Skeletal muscle tissue (tissue), 4 donors: ENCODE results near the gene FBXO34. TPM values are rescaled to one million over a fixed set of nuclear protein-coding genes. Genes with fewer than 3 reads are reported as not detected.
"Not testable (repeated sequence)": the region's sequence is repeated elsewhere in the genome, so short reads cannot be mapped to it uniquely, and the experiment has no call there.

Experiments used
- H3K27ac ChIP-seq: one replicate; pipeline ENCODE4 v1.7.0; 2013; ENCODE audit warnings: mild to moderate bottlenecking, low read depth, low read length, inconsistent platforms
- H3K27me3 ChIP-seq, 3 donors: one replicate each; pipeline ENCODE4 v1.7.0; 2013; ENCODE audit warnings: low read length in 3 of 3; ENCODE audit not compliant: control insufficient read depth in 3 of 3, insufficient read depth in 3 of 3
- H3K36me3 ChIP-seq, 3 donors: one replicate each; pipeline ENCODE4 v1.7.0; 2013; ENCODE audit warnings: low read length in 3 of 3; ENCODE audit not compliant: control insufficient read depth in 3 of 3, insufficient read depth in 3 of 3
- H3K4me1 ChIP-seq, 3 donors: one replicate each; pipeline ENCODE4 v1.7.0; 2013; ENCODE audit warnings: low read length in 3 of 3, mild to moderate bottlenecking in 3 of 3; ENCODE audit not compliant: control insufficient read depth in 3 of 3, insufficient read depth in 3 of 3
- H3K4me3 ChIP-seq, 3 donors: one replicate each; pipeline ENCODE4 v1.7.0; 2013; ENCODE audit warnings: low read length in 3 of 3
- H3K9ac ChIP-seq, 3 donors: one replicate each; pipeline ENCODE4 v1.7.0; 2013; ENCODE audit warnings: low read length in 3 of 3, mild to moderate bottlenecking in 3 of 3, moderate library complexity in 2 of 3, low read depth in 1 of 3
- H3K9me3 ChIP-seq, 3 donors: one replicate each; pipeline ENCODE4 v1.7.0; 2013; ENCODE audit warnings: low read length in 3 of 3; ENCODE audit not compliant: control insufficient read depth in 3 of 3
- total RNA-seq: library from RNA; depleted of rRNA; stranded (reverse); fragments of >200 nt; gene quantifications from one replicate; pipeline ENCODE4 v1.2.3, GENCODE V29; 2014
- donor health status: Osteomylitis.

Gene FBXO34
- total RNA-seq, 1 donor from 2014 or later: 24.5 TPM

DNA sequence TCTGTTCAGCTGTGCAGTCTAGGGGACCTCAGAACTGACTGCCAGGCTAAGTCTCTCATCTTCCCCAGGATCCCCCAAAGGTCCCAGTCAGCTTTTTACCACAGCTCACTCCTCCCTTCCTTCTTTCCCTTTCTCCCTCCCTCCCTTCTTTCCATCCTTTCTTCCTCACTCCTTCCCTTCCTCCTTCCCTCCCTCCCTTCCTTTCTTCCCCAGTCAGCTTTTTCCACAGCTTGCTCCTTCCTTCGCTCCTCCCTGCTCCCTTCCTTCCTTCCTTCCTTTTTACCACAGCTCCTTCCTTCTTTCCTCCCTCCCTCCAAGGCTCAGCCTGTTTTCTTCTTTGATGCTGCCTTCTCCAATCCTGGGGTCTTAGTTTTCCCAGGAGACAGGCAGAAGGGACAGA is 101.2 kb downstream of the FBXO34 start:
- Histone ChIP-seq H3K4me3 (no peak overlapping the region), H3K27me3 (no peaks in the 10 kb centered on the region), H3K9me3 (no peaks in the 10 kb centered on the region), H3K27ac (peak overlapping the region; percentile 5), H3K36me3 (peaks cover 16 to 43% (median 28%) of the 10 kb centered on the region in 3 donors), H3K4me1 (peaks cover 0 to 4% (median 0%) of the 10 kb centered on the region in 3 donors), H3K9ac (no peak overlapping the region)

DNA sequence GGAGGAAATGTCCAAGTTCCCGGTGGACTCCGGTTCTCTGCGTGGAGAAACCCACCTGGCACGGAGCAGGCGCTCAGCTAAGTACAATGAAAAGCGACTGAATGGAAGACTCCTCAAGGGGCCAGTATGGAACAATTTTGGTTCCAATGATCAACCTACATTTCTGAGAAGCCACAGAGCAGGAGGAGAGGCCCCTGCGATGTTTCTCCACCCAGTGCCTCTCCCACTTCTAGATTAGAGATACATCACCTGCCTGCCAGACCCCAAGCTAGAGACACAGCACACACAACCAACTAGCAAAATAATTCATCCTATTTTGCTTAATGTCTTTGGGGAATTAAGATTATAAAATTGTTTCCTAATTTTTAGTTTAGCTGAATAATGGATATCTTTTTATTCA is 101.6 kb downstream of the FBXO34 start:
- H3K4me3 ChIP-seq: no peak overlapping the region
- H3K27me3 ChIP-seq: no peaks in the 10 kb centered on the region
- H3K9me3 ChIP-seq: no peaks in the 10 kb centered on the region
- peak overlapping the region; percentile 5 for H3K27ac ChIP-seq
- H3K36me3 ChIP-seq: peaks cover 16 to 44% (median 32%) of the 10 kb centered on the region in 3 donors
- H3K4me1 ChIP-seq: peaks cover 0 to 4% (median 0%) of the 10 kb centered on the region in 3 donors
- H3K9ac ChIP-seq: no peak overlapping the region

DNA sequence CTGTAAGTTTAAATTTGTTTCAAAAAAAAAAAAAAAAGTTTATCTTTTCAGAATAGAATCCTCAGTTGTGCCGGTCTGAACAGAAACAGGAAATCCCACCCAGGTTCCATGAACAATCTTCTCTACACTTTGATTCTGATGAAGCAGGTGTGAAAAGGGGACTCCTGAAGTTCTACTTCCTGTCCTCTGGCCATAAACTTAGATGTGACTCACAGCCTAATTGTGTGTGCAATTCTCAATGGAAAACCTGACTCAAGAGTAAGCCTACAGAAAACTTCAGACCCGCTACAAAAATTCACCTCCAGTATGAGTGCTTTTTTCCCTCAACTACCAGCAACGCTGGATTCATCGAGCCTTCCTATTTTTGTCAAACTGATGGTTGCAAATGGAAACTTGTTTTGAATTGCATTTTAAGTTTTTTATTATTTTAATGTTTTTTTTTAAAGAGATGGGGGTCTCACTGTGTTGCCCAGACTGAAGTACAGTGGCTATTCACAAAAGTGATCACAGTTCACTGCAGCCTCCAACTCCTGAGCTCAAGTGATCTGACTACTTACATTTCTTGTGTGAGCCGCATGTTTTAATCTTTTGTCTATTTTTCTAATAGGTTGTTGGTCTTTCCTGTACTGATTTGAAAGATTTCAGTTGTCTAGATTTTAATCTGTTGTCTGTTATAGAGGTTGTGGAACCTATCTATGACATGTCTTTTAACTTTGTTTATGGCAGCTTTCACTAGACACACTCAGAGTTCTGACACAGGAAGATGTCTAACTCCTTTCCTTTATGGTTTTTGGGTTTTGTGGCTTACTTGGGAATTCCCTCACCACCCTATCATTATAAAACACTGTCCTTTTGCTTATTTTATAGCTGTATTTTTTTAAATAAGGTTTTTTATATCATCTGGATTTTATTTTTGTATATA is 102.8 kb downstream of the FBXO34 start:
- Histone ChIP-seq H3K9ac (no peak overlapping the region), H3K4me1 (peaks cover 0 to 4% (median 0%) of the 10 kb centered on the region in 3 donors), H3K9me3 (no peaks in the 10 kb centered on the region), H3K36me3 (peaks cover 14 to 43% (median 42%) of the 10 kb centered on the region in 3 donors), H3K27me3 (no peaks in the 10 kb centered on the region), H3K27ac (no peak overlapping the region), H3K4me3 (no peak overlapping the region)

DNA sequence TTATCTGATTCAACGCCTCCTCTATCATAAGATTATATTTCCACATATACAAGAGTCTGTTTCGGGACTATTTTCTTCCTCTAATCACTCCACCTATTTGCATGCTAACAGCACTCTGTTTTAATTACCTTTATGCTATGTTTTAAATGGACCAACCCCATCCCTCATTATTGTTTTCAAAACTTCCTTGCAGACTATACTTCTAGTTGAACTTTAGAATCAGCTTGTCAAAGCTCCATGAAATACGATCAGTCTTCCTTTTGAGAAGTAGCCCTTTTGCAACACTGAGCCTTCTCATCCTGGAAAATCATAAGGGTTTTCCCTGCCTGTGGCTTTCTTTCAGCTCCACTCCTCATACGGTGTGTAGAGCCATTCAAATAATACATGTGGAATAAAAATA is 103.5 kb downstream of the FBXO34 start:
- Histone ChIP-seq H3K27me3 (no peaks in the 10 kb centered on the region), H3K36me3 (peaks cover 15 to 36% (median 36%) of the 10 kb centered on the region in 3 donors), H3K9me3 (no peaks in the 10 kb centered on the region), H3K4me1 (peaks cover 0 to 3% (median 0%) of the 10 kb centered on the region in 3 donors), H3K9ac (no peak overlapping the region), H3K27ac (no peak overlapping the region), H3K4me3 (no peak overlapping the region)

DNA sequence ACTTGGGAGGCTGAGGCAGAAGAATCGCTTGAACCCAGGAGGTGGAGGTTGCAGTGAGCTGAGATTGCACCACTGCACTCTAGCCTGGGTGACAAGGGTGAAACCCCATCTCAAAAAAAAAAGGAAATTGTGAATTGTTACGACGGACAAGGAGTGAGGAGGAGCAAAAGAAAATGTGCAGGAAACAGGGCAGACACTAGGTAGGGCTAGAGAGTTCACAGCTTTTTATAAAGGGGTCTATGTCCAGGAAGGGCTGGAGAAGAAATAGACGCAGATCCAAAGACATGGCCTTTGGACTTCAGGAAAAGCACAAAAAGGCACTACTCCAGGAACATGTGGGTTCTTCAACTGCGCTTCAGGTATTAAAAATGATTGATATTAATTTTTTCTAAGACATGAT is 106.0 kb downstream of the FBXO34 start:
- Histone ChIP-seq H3K9ac (no peak overlapping the region), H3K27me3 (no peaks in the 10 kb centered on the region), H3K4me1 (peaks cover 0 to 7% (median under 1%) of the 10 kb centered on the region in 3 donors), H3K36me3 (peaks cover 31 to 53% (median 51%) of the 10 kb centered on the region in 3 donors), H3K9me3 (no peaks in the 10 kb centered on the region), H3K27ac (no peak overlapping the region), H3K4me3 (no peak overlapping the region)

DNA sequence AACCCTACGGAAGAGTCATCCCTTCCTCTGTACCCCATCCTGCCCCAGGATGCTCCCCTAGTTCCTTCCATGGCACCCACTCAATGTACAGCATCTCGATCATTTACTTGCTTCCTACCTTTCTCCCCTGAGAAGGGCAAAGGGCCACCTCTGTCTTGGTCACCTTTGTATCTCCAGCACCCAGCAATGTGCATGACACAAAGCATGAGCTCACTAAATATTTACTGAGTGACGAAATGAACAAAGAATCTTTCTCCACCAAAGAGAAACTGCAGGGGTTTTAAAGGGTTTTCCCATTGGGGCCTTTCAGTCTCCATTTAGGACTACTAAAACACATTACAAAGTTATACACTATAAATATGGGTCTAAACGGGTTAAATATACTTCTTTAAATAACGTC is 109.8 kb downstream of the FBXO34 start:
- Histone ChIP-seq H3K4me3 (no peak overlapping the region), H3K27me3 (no peaks in the 10 kb centered on the region), H3K9me3 (no peaks in the 10 kb centered on the region), H3K4me1 (peaks cover 15 to 35% (median 25%) of the 10 kb centered on the region in 3 donors), H3K9ac (no peak overlapping the region), H3K27ac (no peak overlapping the region), H3K36me3 (peaks cover 29 to 49% (median 43%) of the 10 kb centered on the region in 3 donors)

DNA sequence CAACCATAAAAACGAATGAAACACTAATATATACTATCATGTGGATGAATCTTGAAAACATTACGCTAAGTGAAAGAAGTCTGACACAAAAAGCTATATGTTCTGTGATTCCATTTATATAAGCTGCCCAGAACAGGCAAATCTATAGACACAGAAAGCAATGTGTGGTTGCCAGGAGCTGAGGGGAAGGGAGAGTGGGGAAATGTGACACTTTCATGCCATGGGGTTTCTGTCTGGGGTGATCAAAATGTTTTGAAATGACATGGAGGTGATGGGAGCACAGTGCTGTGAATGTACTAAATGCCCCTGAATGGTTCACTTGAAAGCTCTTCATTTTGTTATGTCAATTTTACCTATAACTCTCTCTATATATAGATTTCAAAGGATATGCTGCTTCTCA is 110.3 kb downstream of the FBXO34 start:
- Histone ChIP-seq H3K4me1 (peaks cover 15 to 35% (median 28%) of the 10 kb centered on the region in 3 donors), H3K36me3 (peaks cover 23 to 44% (median 38%) of the 10 kb centered on the region in 3 donors), H3K9me3 (no peaks in the 10 kb centered on the region), H3K27me3 (no peaks in the 10 kb centered on the region), H3K9ac (no peak overlapping the region), H3K27ac (peak overlapping the region; percentile 11), H3K4me3 (no peak overlapping the region)

DNA sequence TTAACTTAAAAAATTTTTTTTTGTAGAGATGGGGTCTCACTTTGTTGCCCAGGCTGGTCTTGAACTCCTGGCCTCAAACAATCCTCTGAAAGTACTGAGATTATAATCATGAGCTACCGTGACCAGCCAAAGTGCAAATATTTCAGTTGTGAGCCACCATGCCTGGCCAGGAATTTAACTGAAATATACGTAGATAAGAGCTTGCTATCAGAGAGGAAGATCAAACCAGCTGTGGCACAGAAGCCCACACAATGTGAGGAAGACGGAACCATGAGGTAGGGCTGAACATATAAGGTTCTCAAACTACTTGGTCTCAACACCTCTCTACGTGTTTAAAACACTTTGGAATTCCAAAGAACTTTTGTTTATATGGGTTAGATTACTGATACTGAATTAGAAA is 111.3 kb downstream of the FBXO34 start:
- Histone ChIP-seq H3K9me3 (no peaks in the 10 kb centered on the region), H3K36me3 (peaks cover 18 to 41% (median 37%) of the 10 kb centered on the region in 3 donors), H3K4me3 (no peak overlapping the region), H3K27me3 (no peaks in the 10 kb centered on the region), H3K4me1 (peaks cover 15 to 35% (median 28%) of the 10 kb centered on the region in 3 donors), H3K9ac (peak overlapping the region in 2 of 3 donors; percentile 4 to 59), H3K27ac (peak overlapping the region; percentile 71)

DNA sequence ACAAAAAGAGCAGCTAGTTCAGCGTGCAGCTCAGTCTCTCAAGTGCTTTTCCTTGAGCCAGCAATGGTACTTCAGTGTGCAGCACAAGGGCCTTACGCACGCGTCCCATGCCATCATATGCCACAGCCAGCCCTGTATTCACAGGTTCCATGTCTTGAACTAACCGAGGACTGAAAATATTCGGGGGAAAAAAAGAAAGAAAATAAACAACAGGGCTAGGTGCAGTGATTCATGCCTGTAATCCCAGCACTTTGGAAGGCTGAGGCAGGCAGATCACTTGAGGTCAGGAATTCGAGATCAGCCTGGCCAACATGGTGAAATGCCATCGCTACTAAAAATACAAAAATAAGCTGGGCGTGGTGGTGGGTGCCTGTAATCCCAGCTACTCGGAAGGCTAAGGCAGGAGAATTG is 111.8 kb downstream of the FBXO34 start:
- H3K9ac ChIP-seq: peak overlapping the region; percentile 54 to 77 (median 59)
- peaks cover 15 to 38% (median 28%) of the 10 kb centered on the region in 3 donors for H3K4me1 ChIP-seq
- peaks cover 18 to 36% (median 35%) of the 10 kb centered on the region in 3 donors for H3K36me3 ChIP-seq
- not testable (repeated sequence) for H3K27me3 ChIP-seq, H3K9me3 ChIP-seq
- H3K4me3 ChIP-seq: peak overlapping the region in 2 of 3 donors; percentile 56 to 68
- peak overlapping the region; percentile 71 for H3K27ac ChIP-seq

DNA sequence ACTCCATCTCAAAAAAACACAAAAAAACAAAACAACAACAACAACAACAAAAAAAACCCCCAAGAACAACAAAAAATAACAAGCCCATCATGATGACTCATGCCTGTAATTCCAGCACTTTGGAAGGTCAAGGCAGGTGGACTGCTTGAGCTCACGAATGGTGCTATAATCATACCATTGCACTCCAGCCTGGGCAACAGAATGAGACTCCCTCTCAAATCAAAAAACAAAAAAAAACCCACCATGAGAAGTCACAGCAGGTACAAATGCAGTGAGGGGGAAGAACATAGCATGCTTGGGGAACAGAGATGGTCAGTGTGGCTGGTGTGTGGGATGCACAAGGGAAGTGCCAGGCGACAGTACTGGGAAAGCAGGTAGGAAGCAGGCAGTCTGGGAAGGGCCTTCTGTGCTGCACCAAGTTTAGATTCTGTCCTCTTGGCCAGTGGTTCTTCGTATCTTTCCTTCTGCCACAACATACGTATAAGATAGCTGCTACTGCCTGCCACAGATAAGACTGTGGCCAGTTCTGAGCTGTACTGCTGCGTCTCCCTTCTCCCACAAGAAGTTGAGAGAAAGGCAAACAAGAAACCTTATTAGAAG is 112.4 kb downstream of the FBXO34 start:
- Histone ChIP-seq H3K9me3 (no peaks in the 10 kb centered on the region), H3K27ac (peak overlapping the region; percentile 71), H3K36me3 (peaks cover 24 to 33% (median 31%) of the 10 kb centered on the region in 3 donors)

More for the DNA sequence above, 112.4 kb downstream of the FBXO34 start:
- Histone ChIP-seq H3K9ac (peak overlapping the region; percentile 9 to 68 (median 22)), H3K4me1 (peaks cover 15 to 41% (median 28%) of the 10 kb centered on the region in 3 donors), H3K27me3 (no peaks in the 10 kb centered on the region), H3K4me3 (peak overlapping the region in 1 of 3 donors; percentile 31)
